ENCODE measurements around the gene HSBP1.

The HSBP1 gene

DNA sequence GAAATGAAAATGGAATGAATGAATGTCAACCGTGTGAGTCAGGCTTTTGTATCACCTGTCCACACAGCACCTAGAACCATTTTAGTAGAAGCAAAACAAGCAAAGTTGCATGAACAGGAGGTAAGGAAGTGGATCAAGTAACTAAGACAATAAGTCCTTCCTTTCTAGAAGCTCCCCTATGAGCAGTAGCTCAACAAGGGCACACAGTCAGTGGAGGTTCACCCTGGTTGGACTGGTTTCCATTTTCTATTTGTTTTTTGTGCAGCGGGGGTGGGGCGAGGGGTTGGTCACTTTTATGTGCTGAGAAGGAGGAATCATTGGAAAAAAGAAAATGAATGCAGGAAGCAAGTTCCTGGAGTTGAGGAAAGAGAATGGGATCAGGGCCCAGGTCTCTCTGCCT lies 4.0 kb upstream of the HSBP1 start:
- no peak for DNase-seq (ENCODE audit: low read depth)

DNA sequence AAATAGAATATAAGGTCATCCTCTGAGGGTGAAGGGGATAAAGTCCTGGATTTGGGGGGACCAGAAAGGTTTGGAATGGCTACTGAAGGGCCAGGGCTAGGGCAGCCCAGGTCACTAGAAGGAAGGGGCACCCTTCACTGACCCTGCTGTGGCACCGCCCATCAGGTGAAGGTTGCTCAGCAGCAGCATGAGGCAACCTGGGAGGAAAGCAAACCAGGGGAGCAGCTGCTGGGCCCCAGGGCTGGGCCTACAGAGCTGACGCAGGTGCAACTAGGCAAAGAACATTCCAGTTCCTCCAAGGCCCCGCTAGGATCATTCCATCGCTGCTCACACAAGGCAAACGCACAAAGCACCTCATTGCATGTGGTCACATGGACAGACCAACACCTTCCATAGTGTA lies 3.4 kb upstream of the HSBP1 start:
- DNase-seq (ENCODE audit: low read depth): no peak

DNA sequence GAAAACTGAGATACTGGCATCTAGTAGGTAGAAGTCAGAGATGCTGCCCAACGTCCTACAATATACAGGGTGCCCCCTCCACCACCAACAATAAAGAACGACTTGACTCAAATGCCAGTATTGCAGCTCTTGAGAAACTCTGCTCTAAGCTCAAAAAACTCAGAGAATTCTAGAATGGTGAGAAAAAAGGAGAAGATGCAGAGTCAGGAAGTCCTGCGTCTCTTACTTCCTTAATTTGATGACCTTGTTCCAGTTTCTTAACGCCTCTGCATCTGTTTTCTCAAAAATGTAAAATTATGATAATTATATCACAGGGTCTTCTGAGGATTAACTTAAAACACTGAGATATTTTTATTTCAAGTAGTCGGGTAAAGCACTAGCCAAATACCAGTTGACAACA lies 1.7 kb upstream of the HSBP1 start:
- no peak for DNase-seq (ENCODE audit: low read depth)

DNA sequence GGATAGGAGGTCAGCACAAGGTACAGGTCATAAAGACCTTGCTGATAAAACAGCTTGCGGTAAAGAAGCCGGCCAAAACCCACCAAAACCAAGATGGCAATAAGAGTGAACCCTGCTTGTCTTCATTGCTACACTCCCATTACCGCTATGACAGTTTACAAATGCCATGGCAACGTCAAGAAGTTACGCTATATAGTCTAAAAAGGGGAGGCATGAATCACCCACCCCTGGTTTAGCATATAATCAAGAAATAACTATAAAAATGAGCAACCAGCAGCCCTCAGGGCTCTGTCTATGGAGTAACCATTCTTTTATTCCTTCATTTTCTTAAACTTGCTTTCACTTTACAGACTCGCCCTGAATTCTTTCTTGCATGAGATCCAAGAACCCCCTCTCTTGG lies 1.0 kb upstream of the HSBP1 start:
- DNase-seq (ENCODE audit: low read depth): no peak

DNA sequence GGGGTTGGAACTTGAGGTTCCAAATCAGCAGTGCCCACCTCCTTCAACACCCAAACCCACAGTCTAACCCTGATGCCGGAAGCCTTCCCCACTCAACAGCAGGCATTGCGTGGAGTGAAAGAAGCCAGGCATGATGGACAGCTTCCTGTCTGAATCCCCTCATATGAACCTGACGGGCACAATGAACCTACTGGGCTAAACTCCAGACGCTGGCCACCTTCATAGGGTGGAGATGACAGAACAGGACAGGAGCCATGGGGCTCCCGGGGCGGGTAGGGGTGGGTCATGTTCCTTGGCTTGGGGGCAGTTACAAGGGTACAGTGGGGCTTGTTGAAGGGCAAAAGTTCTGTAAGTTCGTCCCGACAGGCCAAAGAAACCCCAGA lies 460 bp upstream of the HSBP1 start:
- DNase-seq (ENCODE audit: low read depth): no peak

DNA sequence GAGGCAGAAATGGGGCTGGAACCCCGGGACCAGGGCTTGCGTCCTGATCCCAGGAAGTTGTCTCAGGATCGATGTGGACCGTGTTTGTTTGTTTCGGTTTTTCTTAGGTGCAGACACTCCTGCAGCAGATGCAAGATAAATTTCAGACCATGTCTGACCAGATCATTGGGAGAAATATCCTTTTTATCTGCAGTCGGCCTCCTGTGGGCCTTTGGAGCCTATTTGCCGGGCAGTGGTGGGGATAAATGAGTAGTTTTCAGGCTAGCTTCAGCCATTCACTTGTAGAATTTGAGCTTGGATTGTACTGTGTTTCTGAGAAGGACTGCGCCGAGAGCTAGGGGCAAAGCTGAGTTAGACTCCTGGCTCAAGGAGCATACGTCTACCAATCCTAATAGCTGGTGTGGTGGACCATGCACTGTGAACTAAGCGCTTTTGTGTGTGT lies 816 bp downstream of the HSBP1 start:
- DNase-seq (ENCODE audit: low read depth): no peak

DNA sequence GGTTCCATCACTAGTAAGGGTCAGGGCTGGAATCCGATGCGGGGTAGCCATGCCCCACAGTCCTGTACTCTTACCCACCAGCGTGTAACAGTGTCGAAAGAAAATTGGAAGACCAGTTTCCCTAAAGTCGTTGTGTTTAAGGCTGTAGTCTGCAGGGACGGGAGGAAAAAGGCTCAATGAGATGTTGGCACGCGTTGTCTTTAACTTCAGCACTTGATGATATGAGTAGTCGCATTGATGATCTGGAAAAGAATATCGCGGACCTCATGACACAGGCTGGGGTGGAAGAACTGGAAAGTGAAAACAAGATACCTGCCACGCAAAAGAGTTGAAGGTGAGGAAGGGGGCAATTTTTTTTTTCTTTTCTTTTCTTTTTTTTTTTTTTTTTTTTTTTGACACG lies 1.3 kb downstream of the HSBP1 start:
- no peak for DNase-seq (ENCODE audit: low read depth)

DNA sequence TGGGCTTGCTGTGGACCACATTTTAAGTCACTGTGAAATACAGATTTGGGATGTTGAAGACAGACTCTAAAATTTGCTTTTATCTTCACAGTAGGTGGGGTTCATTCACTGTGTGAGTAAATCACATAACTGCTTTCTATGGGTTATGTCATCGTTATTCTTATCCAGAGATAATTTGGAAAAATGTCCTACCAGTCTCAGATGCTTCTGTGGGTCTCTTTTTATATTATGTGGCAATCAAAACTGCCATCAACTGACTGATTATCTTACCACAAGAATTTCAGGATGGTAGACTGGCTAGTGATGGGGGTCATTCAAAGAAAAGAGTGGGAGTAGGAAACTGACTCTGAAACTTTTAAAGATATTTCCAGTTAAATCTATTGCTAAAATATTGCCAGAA lies 3.1 kb downstream of the HSBP1 start:
- peak; percentile 32 for DNase-seq (ENCODE audit: low read depth)

DNA sequence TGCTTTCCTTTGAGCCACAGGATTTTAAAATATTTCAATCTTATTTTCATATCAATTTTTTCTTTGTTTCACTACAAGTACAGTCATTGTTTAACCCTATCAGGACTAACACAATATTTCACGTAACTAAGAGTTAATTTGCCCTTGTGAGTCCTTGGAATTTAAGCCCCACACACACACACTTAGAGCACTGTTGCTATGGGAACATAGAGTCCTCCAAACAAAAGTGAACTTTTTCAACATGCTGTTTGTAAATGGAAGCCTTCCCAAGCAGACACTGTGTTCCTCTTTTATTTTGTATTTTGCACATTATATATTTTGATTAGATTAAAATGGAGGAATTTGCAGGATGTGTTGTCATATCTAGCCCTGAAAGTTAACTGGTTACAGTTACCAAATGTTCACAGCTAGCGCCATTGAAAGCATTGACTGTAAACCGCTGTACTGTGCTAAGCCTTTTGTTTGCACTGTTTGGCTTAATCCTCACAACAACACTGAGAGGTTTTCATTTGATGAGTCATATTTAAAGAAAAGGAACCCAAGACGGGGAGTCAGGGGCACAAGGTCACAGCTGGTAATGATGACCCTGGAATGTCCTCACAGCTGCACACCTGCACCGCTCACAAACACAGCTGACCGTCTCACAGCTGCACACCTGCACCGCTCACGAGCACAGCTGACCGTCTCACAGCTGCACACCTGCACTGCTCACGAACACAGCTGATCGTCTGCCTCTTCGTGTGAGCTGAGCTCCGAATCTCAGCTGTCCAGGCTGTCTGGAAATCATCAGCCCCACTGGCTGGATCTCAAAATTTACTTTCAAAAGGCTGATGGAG lies 6.3 kb downstream of the HSBP1 start:
- DNase-seq (ENCODE audit: low read depth): peak; percentile 64

DNA sequence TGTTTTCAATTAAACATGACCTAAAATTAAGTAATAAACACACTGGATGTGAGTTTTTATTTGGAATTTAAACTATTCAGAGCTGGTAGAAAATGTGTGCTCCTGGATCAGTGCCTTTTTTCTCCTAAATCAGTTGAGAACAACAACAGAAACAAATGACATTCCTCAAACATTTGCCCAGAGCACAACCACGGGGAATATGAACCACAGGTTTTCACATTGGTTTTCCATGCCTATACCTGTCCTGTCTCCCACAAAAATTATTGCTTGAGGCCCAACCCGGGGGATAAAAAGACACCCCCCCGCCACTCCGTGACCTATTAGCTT lies 6.8 kb downstream of the HSBP1 start:
- DNase-seq (ENCODE audit: low read depth): no peak

DNA sequence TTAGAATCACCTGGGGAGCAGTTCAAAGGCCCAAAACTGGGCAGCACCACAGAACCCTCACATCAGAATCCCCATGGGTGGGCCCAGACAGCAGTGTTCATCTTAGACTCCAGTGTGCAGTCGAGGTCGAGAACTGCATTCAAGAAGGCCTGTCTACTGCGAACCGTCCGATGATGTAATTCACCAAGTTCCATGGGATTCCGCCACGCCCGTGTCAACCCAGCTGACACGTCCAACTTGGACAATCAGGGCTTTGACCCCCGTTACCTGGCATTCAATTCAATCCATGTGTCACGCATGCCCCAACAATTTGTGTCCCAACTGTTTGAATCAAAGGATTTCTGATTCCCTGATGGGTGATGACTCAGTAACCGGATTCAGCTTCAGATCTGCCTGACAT lies 9.2 kb downstream of the HSBP1 start:
- DNase-seq (ENCODE audit: low read depth): no peak

DNA sequence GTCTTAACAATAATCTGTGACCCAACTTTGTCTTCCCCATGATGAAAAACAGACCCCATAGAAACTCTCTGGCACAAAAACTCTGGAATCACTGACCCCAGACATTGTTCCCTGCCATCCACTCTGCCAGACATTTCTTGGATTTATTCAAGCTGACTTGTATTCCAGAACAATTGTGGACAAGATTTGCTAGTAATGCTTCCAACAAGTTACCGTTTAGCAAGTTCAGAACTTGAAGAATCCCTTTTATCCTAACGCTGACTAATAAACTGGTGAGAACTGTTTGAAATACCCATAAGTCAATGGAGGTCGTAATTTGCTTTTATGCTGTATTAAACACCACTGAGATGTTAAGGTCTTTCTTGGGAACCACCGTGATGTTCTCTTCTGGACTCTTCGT lies 10.5 kb downstream of the HSBP1 start:
- DNase-seq (ENCODE audit: low read depth): no peak

DNA sequence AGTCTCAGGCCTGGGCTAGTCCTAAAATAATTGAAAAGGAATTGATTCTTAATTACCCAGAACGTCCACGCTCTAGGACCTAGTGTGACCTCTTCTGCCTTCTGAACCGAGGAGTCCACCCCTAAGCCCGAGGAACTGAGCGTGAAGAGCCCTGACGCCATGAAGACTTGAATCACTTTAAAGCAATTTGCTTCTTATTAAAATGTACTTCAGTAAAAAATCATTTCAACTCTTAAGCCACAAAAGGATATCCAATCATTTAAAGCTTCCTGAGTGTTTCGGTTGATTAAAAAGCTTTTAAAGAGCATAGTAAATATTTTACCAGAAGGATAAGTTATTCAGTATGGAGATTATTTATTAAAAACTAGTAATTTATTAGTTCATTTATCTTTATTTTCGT lies 11.6 kb downstream of the HSBP1 start:
- no peak for DNase-seq (ENCODE audit: low read depth)

DNA sequence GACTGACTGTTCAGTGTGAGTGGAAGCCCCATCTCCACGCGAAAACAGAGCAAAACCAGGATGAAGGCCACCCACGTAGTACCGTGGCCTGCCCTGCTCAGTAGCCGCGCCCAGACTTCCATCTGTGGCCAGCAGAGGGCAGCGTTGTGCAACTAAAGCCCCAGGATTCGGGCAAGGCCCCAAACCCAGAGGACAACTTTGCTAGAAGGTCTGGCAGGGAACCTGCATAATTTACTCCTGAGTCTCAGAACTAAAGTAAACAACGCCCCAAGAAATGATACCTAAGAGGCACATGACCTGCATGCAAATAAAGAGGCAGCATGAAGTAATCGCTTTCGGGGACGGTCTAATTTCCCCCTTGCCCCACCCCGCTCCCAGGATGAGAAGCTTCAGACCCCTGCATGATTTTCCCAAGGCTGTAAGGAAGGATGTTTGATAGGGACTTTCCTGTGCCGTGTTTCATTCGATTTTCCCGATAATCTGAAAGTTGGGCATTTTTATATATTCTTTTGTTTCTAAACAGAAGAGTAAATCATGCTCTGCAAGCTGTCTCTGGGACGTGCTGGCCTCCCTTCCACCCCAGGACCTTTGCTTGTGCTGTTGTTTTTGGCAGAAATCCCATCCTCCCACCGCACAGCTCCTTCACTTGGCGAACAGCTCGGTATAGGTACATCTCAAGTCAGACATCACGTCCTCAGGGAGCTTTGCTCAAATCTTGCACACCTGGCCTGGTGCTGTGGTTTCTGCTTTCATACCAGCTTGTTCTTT lies 18.6 kb downstream of the HSBP1 start:
- peak; percentile 78 for DNase-seq (ENCODE audit: low read depth)

DNA sequence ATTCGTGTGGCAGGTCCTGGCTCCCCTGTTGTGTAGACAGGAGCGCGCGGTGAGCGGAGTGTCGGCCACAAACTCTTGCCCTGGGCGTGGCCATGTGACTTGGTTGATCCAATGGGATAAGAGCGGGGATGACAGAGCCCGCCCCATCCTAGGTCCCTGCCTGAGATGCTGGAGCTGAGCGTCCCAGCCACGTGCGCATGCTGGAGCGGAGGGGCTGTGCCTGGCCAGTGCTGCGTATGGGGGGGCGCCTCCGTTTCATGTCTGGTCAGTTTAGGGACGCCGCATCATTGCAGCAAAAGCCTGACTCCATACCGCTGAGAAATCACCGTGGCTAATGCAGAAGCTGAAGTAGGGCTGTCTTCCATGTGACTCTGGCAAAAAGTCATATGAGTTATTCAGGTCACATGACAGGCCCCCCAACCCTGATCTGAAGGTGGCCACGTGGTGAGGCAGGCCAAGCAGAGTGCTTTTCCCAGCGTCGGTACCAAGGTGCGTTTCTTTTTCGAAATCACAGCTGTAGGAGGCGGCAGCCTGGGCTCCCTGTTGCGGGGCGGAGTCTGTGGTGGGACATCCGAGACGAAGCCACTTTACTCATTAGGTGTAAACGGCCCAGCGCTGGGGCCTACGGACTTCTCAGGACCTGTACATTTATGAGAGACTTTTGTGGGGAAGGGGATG lies 22.5 kb downstream of the HSBP1 start:
- DNase-seq (ENCODE audit: low read depth): no peak

DNA sequence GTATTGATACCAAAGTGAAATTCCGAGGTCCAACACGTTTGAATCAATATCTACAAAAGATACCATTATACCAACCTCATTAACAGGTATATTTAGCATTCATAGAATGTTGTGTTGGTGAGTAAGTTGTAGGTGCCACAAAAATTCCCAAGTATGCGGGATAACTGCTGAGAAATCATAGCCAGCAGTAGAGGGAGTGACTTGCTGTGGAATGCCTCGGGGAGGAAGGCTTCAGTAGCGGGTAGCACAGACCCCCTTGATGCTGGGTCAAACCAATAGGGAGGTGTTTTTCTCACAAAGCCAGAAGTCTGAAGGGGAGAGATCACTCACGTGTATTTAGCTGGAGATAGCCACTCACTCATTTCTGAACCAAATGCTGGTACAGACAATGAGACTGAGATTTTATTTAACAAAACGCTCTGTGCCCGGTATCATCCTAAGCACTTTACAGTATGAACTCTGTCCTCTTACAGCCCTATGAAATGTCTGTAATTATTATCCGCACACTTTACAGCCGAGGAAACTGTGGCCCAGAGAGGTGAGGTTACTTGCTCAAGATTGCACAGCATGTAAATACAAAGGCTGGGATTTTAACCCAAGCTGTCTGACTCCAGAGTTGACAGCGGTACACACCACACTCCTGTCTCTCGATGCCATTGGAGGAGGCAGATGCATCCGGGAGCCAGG lies 23.1 kb downstream of the HSBP1 start:
- DNase-seq (ENCODE audit: low read depth): peak; percentile 34

DNA sequence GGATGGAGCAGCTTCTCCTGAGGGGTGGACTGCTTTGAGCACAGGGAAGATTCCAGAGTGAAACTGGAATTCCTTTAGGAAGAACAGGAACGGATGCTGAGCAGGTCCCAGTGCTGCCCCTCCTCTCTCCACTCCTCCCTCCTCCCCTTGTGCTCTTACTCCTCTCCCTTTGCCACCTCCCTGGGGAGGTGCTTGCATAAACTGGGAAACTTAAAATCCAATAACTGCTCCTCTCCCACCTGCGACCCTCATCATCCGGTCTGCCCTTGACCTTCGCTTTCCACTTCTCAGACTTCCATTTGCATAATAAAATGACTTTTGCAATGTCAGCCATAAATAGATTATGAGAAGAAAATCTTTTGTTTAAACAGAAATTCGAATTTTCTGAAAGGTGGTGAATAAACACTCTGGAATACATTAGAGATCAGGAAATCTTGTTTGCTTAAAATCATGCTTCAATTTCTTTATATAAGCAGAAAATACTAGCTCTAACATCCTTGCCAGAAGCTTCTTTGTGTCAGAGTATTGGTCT lies 23.7 kb downstream of the HSBP1 start:
- DNase-seq (ENCODE audit: low read depth): no peak

DNA sequence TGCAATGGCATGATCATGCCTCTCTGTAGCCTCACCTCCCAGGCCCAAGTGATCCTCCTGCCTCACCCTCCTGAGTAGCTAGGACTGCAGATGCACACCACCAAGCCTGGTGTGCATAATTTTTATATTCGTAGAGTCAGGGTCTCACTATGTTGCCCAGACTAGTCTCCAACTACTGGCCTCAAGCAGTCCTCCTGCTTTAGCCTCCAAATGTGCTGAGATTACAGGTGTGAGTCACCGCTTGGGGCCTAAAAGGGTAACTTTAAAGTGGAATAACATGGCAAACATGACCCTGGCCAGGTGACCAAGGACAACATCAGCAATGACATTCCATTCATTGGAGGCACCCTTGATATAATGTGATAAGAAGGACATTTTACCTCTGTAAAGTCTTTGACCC lies 26.1 kb downstream of the HSBP1 start:
- DNase-seq (ENCODE audit: low read depth): no peak

DNA sequence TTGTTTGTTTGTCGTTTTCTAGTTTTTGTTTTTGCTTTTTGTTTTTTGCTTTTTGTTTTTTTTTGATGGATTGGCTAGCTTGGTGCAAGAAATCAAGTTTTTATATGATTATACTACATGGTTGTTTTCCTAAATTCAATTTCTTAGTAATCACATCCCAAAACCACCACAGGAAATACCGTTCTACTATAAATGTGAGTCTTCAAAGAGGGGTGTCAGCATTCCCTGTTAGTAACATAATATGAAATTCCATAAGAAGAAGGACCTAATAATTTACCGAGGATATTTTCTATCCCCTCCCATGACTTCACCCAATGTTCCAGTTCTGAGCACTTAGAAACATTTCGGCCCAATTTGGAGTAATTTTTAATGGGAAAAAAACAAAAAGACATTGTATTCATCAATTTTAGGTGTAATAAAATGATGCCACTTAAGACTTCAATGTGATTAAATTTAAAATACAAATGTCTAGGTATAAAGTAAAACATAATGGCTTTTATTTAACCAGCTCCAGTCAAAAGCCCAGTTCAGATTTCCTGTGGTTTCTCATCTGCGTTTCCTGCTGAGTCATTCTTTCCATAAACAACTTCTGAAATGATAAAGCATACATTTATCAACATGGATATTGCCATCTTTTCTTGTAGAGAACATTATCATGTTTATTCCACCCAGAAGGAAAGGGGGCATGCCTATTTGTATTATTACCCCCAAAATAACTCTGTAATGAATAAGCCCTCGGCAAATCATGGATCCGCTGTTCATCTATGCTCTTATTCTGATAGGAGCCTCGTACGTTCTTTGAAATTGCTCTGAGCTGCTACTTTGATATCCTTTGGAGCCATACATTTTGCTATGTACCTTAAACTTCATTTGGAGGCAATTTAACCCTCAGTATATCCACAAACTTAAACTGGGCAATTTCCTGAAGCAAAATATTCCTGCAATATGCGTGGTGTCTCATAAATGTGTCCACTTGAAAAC lies 28.1 kb downstream of the HSBP1 start:
- DNase-seq (ENCODE audit: low read depth): peak; percentile 76

DNA sequence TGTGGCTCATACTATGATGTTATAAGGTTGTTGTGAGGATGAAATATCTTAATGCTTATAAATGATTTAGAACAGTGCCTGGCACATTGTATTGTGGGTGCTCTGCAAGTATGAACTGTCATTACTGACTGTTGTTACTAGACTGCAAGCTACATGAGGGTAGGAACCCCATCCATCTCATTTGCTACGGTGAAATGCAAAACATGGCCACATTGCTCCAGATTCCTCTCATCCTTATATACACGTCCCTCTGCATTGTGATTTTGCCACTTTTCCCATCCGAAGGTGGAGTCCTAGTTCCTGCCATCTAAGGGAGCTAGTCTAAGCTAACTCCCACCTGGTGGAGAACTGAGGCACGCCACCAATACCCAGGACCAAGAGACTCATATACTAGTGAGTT lies 29.8 kb downstream of the HSBP1 start:
- DNase-seq (ENCODE audit: low read depth): no peak

DNA sequence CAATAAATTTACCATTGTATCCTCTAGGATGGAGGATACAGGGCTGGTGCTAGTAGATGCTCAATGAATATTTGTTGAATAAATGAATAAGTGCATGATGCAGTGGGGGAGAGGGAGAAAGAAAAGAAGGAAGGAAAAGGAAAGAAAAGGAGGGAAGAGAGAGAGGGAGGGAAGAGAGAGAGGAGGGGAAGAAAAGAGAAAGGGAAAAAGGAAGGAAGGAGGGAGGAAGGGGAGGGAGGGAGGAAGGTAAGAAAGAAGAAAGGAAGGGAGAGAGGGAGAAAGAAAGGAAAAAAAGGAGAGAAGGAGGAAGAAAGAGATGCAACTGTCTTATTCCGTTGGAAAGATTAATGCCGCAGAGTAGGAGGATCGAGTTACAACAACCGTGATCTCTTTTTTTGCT lies 30.4 kb downstream of the HSBP1 start:
- DNase-seq (ENCODE audit: low read depth): no peak

Data from amniotic epithelial cell (primary cell).